HG02973 (cell line): Measurements from ENCODE around the gene ATP13A5.

ENCODE experiments used
- ATAC-seq: cut with Tn5 transposase; IDR thresholded peaks from one replicate; pipeline ENCODE4 v1.9.1; 2021; ENCODE audit warnings: moderate library complexity; ENCODE audit not compliant: unreplicated experiment

The ATP13A5 gene

DNA sequence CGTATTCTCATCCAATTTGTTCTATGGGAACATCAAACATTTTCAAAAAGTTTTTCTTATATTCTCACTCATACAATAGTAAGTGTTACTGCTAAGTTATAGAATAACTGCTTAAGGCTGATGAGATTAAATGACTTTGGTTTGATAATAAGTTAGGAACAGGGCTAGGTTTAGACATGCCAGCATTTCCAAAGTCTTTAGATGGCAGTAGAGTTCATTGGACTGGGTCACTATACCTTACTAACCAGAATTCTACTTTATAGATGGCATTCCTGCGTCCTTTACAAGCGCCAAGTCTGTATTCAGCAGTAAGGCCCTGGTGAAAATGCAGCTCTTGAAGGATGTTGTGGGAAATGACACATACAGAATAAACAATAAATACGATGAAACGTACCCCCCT, 115.8 kb downstream of the ATP13A5 start:
- ATAC-seq: no peak

DNA sequence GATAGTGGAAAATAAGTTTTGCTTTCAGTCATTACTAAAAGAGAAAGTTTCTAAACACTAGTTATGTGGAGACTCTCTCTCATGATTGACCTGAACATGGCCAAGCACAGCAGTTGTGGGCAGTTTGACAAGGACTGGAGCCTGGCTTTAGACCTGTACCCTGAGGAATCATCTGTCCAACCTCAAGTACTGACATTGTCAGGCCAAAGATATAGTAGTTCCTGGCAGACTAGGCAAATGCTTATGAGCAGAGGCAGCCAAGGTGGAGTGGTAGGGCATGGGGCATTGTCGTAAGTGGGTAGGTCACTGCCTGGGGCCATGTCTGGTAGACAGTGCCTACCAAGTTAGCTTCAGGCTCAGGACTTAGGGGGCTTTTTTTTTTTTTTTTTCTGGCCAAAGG, 116.6 kb downstream of the ATP13A5 start:
- ATAC-seq: no peak

DNA sequence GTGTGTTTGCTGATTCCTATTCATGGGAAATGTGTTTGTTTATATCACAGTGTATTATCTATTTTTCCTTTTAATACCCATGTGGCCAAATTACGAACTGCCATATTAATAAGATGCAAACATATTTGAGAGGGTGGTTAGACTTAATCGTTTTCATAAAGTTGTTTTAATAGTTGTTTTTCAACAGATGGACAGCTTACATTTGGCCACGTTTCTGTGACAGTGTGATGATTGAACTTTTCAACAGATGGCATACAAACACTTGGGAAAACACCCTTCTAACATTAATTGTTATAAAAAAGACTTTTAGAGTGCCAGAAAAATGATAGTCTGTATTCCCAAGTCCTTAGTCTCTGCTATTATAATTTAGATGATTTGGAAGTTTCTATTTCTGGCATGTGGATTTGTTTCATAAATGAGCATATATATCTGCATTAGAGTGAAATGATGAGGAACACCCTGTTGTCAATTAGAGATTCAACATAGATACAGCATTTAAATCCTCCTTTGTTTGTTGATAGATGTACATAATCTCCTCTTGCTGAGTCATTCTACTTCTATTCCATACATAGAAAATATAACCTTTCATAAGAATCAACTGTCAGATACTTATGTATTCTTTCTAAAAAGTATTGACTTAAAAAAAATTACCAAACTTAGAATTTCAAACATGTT, 124.4 kb downstream of the ATP13A5 start:
- no peak for ATAC-seq

DNA sequence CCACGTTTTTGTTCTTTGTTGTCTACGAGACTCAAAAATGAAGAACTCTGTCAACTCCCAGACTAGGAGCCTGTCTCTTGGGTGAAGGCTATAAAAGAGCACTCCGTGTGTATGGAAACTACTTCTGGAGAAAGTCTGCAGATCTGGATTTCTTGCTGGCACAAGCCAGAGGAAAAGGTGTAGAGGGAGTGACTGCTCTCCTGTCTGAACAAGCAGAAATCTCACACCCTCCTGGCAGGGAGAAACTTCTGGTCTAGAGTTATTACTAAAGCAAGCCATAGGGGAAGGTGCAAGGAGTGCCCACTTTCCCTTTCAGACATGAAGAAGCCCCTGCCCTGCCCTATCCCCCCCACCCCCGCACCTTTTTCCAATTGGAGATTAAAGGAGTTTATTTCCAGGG, 128.1 kb downstream of the ATP13A5 start:
- ATAC-seq: no peak

DNA sequence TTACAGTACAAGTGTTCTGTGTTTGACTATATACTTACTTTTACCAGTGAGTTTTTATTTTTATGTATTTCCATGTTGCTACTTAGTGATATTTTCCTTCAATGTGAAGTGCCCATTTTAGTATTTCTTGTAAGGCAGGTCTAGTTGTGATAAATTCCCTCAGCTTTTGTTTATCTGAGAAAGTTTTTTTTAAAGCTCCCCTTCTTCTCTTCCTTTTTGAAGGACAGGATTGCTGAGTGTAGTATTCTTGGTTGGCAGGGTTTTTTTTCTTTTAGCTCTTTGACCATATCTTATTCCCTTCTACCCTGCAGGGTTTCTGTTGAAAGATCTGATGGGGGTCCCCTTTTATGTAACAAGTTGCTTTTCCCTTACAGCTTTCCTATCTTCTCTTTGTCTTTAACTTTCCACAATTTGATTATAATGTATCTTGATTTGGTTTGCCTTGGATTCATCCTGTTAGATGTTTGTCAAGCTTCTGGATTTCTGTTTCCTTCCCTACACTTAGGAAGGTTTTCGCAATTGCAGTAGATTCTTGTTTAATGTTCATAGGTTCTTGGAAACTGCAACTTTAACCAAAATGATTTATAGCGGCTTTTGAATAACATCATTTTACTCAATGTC, 129.6 kb downstream of the ATP13A5 start:
- no peak for ATAC-seq

DNA sequence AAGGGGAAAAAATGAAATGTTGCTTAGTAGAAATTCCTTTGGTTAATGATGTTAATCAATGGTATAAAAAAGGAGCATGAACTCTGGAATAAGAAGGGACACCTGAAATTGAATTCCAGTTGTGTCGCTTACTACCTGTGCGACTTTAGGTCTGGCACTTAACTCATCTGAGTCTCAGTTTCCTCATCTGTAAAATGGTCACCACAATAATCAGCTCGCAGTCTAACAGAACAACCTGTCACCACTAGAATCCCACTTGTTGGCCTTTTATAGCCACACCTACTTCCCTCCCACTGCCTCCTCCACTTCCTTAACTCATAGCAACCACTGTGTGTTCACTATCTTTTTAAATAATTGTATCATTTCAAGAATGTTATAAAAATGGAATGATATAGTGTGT, 135.0 kb downstream of the ATP13A5 start:
- no peak for ATAC-seq

DNA sequence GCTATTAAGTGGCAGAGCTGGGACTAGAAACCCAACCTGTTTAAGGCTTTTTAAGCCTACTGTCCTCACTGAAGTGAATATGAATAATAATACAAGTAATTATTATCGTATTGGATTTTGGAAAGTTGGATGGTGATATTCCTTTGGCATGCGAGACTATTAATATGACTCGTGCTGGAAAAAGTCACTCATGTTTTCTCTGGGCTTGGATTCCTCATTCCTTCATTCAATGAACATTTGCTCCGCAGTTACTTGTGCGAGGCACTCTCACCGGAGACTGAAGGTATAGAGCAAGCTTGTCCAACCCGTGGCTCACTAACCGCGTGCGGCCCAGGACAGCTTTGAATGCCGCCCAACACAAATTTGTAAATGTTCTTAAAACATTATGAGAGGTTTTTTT, 136.8 kb downstream of the ATP13A5 start:
- ATAC-seq: no peak

DNA sequence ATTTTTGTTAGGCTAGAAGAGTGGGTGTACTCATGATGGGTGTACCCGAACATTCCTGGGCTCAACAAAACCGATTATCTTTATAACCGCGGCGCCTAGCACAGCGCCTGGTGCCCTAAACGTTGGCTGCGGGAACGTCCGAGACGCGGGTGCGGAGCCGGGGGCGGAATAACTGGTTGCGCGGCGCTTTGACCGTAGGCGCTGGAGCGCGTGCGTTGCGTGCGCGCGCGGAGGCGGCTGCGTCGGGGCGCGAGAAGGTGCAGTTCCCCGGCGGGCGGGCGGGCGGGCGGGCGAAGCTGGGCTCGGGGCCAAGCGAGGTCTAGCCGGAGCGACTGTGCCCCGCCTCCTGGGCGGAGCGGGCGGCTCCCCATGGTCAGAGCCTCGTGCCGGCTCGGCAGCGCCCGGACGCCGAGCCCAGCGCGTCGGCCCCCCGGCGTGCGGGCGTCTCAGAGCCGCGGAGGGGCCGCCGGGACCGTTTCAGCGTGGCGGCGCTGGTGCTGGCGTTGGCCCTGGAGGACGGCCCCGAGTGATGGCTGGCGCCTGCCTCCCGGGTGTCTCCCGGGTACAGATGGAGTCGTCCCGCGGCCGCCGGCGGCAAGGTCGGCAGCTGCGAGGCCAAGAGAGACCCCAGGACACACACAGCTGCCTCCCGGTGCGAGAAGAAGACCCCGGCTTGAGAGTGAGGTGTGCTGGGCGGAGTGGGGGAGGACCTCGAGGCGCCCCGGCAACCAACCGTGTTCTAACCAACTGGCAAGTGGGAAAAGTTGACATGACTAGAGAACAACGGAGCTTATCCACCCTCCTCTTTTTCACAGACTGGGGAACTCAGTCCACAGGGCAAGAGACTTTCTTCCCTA, 137.5 kb downstream of the ATP13A5 start, which contains the start of gene PLAAT1:
TSS of gene PLAAT1 (plus strand) at position 373 of the 857 bp plus-strand sequence. CDS start 14,429 bp downstream, outside the sequence.
- peak; percentile 76 for ATAC-seq

DNA sequence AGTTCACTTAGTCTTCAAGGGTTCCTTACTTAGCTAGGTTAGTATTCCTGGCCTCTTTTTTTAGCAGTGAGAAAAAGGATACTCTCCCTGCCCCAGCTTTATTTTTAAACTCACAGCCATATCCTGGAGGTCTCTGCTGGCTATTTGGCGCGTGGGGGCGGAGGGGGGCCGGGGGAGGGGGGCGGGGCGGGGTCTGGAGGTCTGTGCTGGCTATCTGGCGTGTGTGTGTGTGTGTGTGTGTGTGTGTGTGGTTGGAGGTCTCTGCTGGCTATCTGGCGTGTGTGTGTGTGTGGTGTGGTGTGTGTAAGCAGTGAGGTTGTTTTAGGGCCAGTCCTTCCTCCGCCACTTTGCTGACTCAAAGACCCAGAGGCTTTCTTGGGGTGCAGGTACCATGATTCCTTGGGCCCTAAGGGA, 138.1 kb downstream of the ATP13A5 start:
- no peak for ATAC-seq

DNA sequence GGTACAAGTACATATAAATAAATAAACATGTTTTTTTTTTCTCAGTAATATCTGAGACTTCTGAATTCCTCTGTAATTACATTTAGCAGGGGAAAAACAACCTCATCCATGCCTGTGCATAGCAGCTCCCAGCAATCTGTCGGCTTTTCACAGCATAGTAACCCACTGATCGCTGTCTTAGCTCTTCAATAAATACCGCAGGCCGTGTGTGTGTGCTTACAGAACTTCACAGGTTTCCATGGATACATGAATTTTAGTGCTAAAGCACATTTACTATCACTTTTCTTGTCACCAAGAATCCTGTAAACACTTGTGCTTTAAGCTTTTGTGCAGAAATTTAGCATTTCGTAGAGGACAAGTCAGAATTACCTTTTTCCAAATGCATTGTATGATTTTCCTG, 141.5 kb downstream of the ATP13A5 start:
- ATAC-seq: no peak

DNA sequence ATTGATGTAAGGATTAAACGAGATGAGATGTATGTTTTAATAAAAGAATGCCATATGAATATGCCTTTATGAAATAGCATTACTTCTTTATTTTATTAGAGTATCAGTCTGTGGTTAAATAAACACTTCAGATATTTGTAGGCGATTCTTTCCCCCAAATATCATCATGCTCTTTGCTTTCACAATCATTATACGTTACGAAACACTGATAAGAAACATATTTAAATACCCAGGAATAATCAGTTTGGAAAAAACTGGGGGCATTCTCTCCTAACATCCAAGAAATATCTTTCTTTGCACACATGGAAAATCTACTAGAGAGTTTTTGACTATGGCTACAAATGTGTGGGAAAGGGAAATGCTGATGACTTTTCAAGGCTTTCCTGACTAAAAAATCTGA, 142.0 kb downstream of the ATP13A5 start:
- ATAC-seq: no peak

DNA sequence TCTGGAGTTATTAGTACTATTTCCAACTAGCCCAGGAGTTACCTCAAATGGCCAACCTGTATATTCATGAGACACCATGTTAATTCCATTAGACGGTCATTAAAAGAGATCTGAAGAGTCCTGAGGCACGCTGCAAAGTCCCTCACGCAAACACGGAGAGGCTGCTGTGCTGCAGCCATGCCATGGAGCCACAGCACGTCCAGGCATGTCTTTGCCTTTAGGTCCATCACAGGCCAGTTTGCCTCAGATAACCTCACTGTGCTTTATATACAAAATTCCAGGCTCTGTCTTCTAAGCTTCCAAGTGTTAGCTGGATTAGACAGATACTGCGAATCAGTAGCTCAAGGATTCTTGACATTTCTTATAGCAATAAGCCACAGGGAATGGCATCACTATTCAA, 147.4 kb downstream of the ATP13A5 start:
- no peak for ATAC-seq

DNA sequence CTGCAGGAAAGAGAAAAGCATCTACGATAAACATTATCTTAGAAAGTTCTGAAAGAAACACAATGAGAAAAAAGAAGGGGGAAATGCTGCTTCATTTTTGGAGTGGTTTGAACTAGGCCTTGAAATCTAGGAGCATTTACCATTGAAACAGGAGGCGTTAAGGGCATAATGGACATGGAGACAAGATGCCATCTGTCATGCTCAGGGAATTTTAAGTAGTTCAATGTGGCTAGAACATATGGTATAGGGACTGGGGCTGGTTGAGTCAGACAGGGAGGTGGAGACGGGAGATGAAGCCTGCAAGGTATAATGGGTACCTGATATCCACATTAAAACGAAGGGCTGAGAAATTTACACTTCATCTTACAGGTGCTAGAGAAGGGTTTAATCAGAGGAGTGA, 147.9 kb downstream of the ATP13A5 start:
- ATAC-seq: no peak

DNA sequence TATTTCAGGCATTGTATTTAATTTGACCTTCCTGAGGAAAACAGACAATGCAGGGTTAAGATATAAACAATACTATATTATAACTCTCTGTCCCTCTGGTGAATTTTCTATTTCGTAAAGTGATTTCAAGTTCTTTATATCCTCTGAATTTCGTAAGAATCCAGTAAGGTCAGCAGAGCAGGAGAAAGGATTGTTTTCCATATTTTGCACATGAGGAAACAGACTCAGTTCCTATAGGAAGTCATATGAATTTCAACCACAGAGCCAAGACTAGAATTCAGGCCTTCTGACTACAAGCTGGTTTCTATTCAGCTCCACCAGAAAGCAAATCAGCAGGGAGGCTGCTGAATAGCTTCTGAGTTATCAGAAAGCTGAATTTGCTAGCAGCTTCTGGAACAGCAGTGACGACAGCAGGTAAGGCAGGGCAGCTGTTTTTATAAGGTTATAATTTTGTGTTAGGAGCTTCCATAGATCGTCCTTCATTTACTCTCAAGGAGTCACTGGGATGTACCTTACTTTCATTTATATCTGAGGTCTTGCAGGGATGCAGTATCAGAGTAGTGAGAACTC, 148.6 kb downstream of the ATP13A5 start:
- no peak for ATAC-seq

DNA sequence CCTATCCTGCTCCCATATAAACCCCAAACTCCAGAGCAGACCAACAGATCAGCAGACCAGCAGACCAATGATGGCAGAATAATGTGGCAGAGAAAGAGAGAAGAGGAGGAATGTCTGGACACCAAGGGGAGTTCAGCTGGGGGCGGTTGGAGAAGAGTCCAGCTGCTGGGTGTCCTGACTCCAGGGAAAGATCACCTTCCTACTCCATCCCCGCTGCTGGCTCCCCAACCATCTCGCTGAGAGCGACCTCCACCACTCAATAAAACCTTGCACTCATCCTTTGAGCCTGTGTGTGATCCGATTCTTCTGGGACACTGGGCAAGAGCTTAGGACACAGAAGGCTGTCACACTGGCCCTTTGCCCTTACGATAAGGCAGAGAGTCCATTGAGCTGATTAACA, 150.3 kb downstream of the ATP13A5 start:
- no peak for ATAC-seq

DNA sequence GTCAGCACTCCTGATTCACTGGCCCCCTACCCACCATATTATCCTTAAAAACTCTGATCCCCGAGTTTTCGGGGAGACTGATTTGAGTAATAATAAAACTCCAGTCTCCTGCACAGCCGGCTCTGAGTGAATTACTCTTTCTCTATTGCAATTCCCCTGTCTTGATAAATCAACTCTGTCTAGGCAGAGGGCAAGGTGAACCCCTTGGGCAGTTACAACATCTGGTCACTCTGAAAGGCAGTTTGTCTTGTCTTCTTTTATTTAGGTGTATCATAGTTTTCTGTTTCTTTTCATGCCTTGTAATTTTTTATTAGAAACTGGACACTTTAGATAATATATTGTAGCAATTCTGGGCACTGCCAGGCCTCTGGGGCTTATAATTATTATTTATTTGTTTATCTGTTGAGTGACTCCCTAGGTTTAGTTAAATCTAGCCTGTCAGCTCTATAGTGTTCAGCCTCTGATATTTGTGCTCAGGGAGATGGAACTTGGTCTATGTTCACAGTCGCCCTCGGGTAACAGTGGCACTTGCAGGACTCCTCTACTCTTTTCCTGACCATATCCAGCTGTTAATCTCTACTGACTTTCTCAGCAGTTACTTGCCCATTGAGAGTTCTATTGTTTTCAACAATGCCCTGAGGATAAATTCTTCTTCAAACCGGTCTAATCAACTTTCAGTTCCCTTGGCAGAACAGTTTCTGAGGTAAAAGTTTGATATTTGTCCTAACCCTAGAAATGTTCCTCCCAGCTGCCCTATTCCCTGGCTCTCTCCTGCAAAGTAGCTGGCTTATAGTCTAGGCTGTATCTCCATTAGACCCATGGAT, 153.0 kb downstream of the ATP13A5 start:
- no peak for ATAC-seq
